Measurements from ENCODE around the gene ATP5PF.

The ATP5PF gene

DNA sequence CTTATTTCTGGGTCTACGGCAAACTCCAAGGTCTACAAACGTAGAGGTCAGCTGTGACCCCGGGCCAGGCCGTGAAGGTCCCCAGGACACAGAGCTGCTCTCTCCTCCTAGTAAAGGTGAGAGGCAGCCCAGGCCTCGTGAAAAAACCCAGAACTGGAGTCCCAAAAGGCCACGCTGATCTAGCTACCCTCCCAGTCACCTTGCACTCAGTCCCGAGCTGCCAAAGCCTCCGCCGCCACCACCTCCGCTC is 125 bp downstream of the ATP5PF start:
- Histone ChIP-seq H3K27me3 (replicated peaks; ENCODE audit: control insufficient read depth, insufficient read depth, low read length) (no peaks in the 10 kb centered on the region), H3K36me3 (ENCODE audit: control insufficient read depth, insufficient read depth, low read length) (no peaks in the 10 kb centered on the region; the same call in none of the 2 replicates), H3K4me3 (replicated peaks; ENCODE audit: low read depth, low read length) (peak overlapping the region; percentile 81)
- TF ChIP-seq, protein P1, sequence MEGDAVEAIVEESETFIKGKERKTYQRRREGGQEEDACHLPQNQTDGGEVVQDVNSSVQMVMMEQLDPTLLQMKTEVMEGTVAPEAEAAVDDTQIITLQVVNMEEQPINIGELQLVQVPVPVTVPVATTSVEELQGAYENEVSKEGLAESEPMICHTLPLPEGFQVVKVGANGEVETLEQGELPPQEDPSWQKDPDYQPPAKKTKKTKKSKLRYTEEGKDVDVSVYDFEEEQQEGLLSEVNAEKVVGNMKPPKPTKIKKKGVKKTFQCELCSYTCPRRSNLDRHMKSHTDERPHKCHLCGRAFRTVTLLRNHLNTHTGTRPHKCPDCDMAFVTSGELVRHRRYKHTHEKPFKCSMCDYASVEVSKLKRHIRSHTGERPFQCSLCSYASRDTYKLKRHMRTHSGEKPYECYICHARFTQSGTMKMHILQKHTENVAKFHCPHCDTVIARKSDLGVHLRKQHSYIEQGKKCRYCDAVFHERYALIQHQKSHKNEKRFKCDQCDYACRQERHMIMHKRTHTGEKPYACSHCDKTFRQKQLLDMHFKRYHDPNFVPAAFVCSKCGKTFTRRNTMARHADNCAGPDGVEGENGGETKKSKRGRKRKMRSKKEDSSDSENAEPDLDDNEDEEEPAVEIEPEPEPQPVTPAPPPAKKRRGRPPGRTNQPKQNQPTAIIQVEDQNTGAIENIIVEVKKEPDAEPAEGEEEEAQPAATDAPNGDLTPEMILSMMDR (IDR thresholded peaks at IDR 0.05; ENCODE audit: insufficient read depth, low read length, poor library complexity, severe bottlenecking): no peak
- DNase-seq (ENCODE audit: extremely low read depth, insufficient read length): no peak

DNA sequence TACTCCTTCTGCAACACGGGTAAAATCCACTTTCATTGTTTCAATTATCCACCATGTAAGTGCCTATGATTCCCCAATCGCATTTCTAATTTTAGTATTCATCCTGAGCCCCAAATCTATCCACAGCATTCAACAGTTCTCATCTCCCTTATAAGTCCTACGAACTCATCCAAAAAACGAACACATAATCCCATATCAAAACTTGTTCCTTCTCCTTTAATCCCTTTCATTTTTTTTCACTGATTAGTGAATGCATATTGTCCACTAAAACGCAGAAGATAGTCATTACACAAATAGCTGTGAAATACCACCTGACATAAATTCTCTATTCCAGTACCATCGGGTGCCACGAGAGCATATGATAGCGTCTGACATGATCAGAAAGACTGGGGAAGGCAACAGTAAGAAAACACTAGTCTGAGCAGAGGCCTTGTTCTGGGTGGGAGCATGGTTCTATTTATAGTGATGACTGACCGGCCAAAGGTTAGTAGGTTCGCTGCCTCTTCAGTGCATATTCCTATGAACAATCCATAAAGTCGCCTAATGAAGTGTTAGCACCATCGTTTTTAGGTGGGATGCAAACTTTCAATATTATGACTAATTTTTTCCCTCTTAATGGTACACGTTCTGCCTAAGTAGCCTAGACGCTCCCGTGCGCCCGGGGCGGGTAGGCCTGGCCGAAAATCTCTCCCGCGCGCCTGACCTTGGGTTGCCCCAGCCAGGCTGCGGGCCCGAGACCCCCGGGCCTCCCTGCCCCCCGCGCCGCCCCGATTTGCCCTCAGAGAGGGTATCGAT is 648 bp downstream of the ATP5PF start:
- H3K4me3 ChIP-seq (replicated peaks; ENCODE audit: low read depth, low read length): peak overlapping the region; percentile 81
- H3K36me3 ChIP-seq (ENCODE audit: control insufficient read depth, insufficient read depth, low read length): no peaks in the 10 kb centered on the region; the same call in none of the 2 replicates
- TF ChIP-seq, protein P1 (IDR thresholded peaks at IDR 0.05; ENCODE audit: insufficient read depth, low read length, poor library complexity, severe bottlenecking): no peak
- DNase-seq (ENCODE audit: extremely low read depth, insufficient read length): no peak
- H3K27me3 ChIP-seq (replicated peaks; ENCODE audit: control insufficient read depth, insufficient read depth, low read length): no peaks in the 10 kb centered on the region

DNA sequence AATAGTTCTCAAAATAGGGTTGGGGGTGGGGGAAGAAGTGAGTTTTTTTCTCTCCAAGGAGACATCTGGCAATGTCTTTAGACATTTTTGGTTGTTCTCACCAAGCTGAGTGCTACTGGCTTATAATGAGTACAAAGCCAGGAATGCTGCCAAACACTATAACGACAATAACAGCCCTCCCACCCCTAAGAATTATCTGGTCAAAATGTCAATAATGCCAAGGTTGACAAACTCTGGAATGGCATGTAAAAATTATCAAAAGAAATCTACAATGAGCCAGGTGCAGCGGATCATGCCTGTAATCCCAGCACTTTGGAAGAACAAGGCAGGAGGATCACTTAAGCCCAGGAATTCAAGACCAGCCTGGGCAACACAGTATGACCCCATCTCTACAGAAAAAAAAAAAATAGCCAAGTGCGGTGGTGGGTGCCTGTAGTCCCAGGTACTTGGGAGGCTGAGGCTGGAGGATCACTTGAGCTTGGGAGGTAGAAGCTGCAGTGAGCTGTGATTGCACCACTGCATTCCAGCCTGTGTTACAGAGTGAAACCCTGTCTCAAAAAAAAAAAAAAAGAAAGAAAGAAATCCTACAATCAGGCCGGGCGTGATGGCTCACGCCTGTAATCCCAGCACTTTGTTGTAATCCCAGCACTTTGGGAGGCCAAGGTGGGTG is 2.5 kb downstream of the ATP5PF start:
- TF ChIP-seq, protein P1 (IDR thresholded peaks at IDR 0.05; ENCODE audit: insufficient read depth, low read length, poor library complexity, severe bottlenecking): no peak
- no peak for DNase-seq (ENCODE audit: extremely low read depth, insufficient read length)
- H3K4me3 ChIP-seq (replicated peaks; ENCODE audit: low read depth, low read length): no peak overlapping the region
- H3K27me3 ChIP-seq (replicated peaks; ENCODE audit: control insufficient read depth, insufficient read depth, low read length): no peaks in the 10 kb centered on the region
- peaks cover 8% of the 10 kb centered on the region for H3K36me3 ChIP-seq (ENCODE audit: control insufficient read depth, insufficient read depth, low read length)

DNA sequence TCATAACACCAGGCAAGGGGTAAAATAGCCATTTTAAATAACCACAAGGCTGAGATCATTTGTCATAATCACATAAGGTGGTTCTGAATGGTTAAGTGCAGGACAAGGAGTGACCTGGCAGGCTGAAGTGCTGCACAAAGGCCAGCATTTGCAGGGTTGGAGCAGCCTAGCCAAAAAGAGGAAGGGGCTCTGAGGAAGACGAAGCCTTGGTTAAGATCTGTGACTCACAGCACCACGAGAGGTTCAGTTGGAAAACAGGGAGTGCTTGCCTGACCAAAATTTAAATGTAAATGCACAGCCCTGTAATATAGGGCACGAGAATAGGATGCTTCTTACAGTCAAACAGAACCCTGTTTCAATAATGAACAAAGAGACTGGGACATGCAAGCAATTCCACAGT is 12.1 kb downstream of the ATP5PF start:
- Histone ChIP-seq H3K36me3 (ENCODE audit: control insufficient read depth, insufficient read depth, low read length) (peaks cover 8% of the 10 kb centered on the region), H3K27me3 (replicated peaks; ENCODE audit: control insufficient read depth, insufficient read depth, low read length) (no peaks in the 10 kb centered on the region), H3K4me3 (replicated peaks; ENCODE audit: low read depth, low read length) (no peak overlapping the region)
- no peak for DNase-seq (ENCODE audit: extremely low read depth, insufficient read length)
- TF ChIP-seq, protein P1 (IDR thresholded peaks at IDR 0.05; ENCODE audit: insufficient read depth, low read length, poor library complexity, severe bottlenecking): no peak

DNA sequence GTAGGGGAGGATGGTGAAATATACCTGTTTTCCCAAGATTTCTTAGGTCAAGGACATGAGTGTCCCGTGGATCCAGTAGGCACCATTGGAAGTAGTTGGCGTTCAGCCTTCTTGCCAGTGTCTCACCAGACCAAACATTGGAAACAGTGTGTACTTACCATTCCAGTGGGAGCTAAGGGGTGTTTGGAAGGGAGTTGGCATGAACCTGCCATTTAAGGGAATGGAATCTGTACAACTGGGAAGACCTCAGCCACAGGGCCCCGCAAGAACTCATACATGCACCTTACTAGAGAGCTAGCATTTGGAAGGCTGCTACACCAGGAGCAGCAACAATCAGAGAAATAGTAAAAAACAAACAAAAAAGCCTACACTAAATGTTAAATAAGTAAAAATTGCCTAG is 12.7 kb downstream of the ATP5PF start:
- peaks cover 8% of the 10 kb centered on the region for H3K36me3 ChIP-seq (ENCODE audit: control insufficient read depth, insufficient read depth, low read length)
- no peaks in the 10 kb centered on the region for H3K27me3 ChIP-seq (replicated peaks; ENCODE audit: control insufficient read depth, insufficient read depth, low read length)
- no peak overlapping the region for H3K4me3 ChIP-seq (replicated peaks; ENCODE audit: low read depth, low read length)
- DNase-seq (ENCODE audit: extremely low read depth, insufficient read length): no peak
- TF ChIP-seq, protein P1 (IDR thresholded peaks at IDR 0.05; ENCODE audit: insufficient read depth, low read length, poor library complexity, severe bottlenecking): no peak

Measured in GM06990 (cell line).